Fibroblast of the conjunctiva (primary cell): ENCODE data around the gene KCNMA1.

Source experiments
- DNase-seq: peaks from one replicate; pipeline ENCODE4 v3.0.0-alpha.2; 2010; ENCODE audit warnings: low read depth

Gene KCNMA1

DNA sequence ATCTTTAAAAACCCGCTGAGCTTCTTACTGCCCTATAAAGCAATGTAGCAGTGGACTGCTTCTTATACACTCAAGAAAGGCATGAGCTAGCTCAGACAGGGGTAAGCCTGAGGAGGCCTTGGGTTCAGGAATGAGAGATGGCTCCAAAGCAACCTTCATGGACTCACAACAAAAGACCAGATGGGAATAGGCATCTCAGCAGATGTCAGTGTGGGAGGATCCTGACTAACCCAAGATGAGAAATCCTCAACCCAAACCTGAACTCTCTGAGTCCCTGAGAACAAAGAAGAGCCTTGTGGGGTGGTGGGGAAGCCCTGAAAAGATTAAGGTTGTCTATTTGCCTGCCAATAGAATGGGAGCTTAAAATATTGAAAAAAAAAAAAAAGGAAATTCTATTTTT lies 807.4 kb downstream of the KCNMA1 start:
- DNase-seq: no peak

DNA sequence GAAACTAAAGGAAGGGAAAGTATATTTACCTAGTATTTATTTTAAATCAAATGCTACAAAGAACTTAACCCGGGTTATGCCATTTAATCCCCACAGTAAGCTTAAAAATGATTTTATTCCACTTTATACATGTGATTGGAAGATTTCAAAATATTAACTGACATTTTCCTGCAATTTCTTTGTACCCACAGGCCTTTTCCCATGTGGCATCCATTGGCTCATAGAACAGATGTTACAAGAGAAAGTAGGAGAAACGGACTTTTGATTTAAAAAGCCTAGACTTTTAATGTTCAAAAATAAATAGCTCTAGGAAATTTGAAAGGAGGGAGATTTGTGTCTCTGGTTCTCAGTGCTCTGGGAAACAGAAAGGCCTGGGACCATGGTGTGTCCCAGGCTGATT lies 807.9 kb downstream of the KCNMA1 start:
- DNase-seq: no peak
